ENCODE data around the gene CLEC1A.

CLEC1A gene

DNA sequence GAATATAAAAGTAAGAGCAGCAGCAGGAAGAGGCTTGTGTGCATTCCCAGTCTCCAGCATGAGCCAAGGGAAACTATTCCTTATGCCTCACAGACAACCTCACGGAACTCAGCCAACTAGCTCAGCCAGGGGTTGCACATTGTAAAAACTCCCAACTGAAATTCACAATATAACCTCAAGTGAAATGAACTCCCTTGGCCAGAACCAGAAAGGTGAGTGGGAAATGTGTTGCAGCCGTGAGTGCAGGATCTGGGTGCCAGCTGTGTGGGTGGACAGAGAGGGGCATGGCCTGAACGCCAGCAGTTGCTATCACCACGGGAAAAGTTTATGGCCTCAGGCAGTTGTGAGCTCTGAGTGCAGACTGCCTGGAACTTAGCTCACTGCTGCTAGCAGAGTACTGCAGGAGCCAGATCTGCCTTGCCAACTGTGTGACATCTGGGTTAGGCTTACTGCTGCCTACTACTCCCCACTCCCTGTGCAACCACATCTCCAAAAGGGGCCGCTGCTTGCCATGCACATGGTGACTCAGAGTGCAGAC, 2.3 kb upstream of the CLEC1A start:
- DNase-seq (ENCODE audit: low read depth): no peak

DNA sequence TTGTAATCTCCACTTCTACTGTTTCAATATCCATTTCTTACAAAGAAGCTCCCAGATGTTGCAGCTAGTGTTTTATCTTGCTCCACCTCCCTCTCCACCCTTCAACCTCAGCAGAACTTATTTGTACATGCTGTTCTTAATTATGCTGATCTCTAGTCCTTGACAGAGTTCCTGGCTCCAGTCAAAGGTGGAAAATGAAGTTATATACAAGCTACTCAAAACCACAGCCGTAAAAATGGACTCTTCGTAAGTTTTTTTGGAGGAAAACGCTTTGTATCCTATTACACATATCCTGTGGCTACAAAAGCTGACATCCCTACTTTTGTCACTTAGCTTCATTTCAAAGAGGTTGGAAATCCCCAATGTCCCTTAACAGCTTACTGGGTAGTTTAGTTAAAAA, 1.3 kb downstream of the CLEC1A start:
- DNase-seq (ENCODE audit: low read depth): no peak

DNA sequence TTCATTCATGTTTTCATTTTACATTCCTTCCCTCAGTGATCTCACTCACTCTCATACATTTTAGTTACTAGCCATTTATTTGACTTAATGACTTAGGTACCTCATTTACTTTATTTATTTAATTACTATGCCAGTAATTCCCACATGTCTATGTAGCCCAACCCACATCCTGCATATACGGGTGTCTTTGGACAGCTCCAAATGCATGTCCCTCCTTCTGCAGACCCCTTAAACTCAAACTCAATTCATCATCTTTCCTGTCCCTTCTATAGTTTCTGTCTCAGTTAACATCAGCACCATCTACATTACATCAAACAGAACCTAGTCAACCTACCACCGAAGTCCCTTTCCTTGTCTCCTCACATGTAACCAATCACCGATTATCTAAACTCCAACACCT, 2.8 kb downstream of the CLEC1A start:
- DNase-seq (ENCODE audit: low read depth): no peak

DNA sequence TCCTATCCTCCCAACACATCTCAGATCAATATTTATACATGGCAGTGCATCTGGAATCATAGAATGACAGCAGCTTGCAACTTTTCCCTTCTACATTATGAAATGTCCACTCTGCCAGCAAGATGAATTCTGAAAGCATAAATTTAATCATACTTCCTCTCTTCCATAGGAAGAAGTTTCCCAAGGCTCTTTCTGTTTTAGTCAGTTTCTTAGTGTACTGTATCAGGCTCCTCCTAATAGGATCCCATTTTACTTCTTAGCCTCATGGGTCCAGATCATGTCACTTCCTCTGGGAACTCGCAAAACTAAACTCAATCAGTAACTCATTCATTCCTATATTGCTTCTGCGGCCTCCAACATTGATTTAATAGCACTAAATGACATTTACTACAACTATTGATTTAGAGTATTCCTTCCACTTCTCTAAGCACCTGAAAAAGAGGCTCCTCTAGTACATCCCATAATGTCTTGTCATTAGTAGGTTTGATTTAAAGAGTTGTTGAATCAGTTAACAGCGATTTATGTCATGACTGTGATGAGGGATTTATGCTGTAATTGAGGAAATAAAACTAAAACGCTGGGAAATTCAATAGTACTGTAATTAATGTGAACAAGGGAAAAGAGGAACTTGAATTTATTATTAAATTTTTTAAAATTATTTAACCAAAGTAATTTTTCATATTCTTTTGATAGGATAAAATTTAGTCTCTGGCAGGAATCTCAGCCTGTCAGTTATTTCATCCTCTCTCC, 4.0 kb downstream of the CLEC1A start:
- DNase-seq (ENCODE audit: low read depth): no peak

DNA sequence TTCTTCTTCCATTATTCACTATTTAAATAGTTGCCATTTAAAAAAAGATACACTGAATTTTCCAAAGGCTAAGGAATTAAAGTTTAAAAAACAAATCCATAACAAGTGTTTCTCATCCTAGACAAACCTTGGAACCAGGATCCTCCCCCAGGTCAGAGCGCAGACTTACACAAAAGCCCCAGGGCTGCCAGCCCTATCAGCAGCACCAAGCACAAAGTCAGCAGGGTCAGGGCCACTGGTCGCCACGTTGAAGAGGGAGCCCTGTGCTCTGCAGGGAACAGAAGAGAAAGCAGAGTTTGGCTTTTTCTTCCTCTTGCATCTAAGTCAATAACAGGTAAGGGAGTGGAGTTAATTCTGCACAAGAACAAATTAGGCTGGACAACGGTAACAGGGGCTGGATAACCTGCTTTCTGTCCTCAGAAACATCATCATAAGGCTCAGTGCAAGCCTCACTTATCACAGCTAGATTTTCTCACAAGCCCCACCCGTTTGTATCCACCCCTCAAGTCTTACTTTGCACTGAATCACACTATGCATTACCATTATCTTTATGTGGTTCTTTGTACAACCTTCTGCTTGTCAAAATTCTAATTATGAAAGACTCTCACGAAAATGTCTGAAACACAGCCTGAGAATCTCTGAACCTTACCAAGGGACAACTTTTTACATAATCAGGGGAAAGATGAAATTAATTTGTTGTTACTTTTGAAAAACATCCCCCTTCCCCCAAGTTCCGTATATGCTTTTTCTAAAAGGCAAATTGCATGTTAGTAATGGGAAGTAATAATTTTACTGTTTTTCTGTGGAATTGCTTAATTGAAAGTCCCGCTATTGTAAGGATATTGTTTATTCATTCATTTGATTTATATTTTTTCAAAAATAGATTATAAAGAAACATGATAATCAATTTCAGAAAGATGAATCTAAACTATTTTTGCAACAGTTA, 9.6 kb downstream of the CLEC1A start:
- DNase-seq (ENCODE audit: low read depth): no peak

DNA sequence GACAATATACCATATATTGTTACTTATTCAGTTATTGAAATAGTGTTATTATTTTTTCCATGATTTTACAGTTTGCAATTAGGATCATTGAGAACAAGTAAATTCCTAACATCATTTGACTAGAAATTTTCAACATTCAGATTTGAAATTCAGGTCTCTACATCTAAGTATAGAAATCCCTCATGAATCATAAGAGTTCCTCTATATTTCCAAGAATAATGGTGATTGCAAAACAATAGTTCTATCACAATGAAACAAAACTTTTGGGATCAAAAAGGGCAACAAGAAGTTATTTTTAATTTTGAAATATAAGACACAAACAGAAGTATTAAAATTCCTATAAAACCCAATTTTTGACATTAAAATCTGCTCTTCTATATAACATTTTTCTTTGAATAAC, 10.8 kb downstream of the CLEC1A start:
- no peak for DNase-seq (ENCODE audit: low read depth)

DNA sequence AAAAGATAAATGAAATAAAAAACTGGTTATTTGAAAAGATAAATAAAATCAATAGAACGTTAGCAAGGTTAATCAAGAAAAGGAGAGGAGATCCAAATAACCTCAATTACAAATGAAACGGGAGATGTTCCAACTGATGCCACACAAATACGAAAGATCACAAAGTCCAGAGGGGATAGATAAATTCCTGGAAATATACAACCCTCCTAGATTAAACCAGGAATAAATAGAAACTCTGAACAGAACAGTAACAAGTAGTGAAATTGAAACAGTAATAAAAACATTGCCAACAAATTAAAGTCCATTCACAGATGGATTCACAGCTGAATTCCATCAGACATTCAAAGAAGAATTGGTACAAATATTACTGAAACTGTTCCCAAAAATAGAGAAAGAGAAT, 12.4 kb downstream of the CLEC1A start:
- DNase-seq (ENCODE audit: low read depth): no peak

DNA sequence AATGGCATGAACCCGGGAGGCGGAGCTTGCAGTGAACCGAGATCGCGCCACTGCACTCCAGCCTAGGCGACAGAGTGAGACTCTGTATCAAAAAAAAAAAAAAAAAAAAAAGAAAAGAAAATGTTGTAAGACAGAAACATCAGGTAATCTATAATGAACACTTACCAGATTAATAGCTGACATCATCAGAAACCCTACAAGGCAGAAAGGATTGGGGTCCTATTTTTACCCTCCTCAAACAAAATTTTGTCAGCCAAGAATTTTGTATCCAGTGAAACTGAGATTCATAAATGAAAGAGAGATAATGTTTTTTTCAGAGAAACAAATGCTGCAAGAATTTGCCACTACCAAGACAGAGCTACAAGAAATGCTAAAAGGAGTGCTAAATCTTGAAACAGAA, 14.1 kb downstream of the CLEC1A start:
- no peak for DNase-seq (ENCODE audit: low read depth)

DNA sequence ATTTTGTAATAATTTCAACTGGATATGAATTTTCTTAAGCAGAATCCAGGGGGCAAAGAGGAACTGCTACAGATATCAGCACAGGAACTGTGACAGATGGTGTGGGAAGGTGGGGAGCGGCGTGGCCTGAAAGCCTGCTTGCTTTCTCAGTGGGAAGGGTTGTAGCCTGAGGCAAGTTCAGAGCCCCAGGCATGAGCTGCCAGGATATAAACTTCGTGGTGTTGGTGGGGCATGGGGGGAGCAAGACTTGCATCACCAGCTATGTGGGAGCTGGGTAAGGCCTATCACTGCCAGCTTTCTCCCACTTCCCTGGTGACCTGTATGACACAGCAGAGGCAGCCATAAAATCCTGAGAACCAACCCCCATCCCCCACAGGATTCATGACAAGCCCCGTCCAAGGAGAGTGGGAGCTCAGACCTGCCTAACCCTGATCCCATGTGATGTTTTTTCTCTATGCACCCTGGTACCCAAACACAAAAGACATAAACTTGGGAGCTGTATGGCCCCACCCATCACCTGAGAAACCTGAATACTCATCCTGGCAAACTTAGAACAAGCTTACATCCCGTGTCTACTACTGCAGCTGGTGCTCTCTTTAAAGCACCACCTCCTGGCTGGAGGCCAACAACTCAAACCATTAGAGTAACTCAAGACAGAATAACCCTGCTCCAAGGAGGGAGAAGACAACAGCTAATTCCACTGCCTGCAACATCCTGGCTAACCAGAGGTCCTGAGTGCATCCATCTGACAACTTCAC, 16.5 kb downstream of the CLEC1A start:
- no peak for DNase-seq (ENCODE audit: low read depth)

DNA sequence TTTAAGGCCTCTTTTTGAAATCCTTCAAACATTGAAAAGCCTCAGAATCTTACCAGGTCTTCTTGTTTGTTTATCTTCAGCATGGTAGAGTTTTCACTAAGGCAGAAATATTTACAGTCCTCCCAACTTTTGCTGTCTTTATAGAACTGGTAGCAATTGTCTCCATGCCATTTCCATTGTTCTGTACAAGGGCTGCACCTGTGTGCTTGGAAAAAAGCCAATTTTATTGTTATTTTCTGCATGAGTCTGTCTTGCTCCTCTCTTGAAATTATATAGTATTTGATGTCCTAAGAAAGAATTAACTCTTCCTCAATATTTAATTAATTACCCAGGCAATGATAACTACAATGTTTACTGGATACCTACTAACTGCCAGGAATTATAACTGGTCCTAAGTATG, 23.3 kb downstream of the CLEC1A start:
- DNase-seq (ENCODE audit: low read depth): no peak

DNA sequence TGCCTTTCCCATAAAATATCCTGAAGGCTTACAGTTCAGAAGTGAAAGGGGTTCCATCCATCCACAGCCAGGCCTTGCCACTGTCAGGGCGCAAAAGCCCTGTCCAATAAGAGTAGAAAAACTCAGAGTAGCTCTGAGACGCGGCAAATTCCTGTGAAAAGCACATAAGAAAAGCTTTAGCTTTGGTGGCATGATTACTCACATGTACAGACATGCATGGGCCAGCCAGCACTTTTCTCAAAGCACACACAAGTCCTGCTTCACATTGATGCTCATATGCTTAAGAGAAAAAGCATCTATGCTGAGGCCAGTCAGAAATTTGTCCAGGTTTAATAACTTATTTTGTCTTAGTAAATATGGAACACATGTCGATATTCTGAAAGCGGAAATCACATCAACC, 25.5 kb downstream of the CLEC1A start:
- no peak for DNase-seq (ENCODE audit: low read depth)

DNA sequence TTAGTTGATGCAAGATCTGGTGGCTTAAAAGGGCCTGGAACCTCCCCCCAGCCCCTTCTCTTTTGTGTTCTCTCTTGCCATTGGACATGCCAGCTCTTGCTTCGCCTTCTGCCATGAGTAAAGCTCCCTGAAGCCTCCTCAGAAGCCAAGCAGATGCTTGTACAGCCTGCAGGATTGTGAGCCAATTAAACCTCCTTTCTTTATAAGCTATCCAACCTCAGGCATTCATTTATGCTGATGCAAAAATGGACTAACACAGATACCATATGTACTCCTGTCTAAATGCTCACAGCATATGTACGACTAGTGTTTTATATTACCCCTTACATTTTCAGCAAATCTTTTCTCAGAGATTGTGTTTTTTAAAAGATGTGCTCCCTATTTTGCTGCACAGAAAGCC, 26.7 kb downstream of the CLEC1A start:
- no peak for DNase-seq (ENCODE audit: low read depth)

DNA sequence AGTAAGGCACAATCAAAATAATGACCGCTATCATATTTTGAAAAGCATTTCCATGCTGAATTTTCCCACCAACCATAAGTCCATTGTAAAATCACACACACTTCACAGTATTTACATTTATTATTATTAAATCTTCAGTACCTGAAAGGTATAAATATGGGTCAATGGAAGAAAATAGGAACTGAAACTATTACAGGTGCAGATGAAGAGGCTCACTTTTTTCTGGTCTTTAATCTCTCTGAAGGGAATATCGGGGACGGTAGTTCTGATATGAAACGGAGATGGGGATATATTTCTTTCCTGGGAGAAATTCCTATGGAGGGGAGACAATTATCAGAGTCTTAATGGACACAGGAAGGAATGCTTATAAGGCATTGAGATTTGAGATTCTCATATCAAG, 28.4 kb downstream of the CLEC1A start:
- DNase-seq (ENCODE audit: low read depth): no peak

DNA sequence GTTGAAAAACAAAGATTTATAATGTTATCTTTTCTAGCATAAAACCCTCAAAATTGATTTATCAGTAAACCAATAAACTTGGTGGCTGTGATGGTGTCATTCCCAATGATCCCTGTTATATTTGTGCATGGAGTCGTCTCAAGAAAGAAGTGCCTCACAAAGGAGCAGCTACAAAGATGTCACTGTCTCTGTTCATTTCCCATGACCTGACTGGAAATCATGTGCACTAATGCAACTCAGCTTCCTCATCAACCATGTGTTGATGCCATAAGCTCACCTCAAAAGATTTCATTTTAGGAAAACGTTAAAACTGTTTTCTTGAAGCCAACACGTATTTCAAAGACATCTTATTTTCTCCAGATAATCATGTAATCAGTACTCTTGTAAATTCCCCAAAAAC, 28.8 kb downstream of the CLEC1A start:
- DNase-seq (ENCODE audit: low read depth): no peak

DNA sequence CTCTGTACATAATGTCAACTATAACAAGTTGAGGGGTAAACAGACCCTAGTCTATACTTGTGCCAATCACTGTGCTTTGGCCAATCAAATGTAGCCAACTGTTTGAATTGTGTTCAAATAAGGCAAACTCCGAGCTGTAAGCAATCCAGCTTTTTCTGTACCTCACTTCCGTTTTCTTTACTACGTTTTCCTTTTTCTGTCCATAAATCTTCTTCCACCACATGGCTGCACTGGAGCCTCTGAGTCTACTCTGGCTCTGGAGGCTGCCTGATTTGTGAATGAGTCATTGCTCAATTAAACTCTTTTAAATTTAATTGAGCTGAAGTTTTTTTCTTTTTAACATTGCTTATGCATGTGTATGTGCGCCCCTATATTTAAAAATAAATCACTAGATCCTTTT, 29.7 kb downstream of the CLEC1A start:
- DNase-seq (ENCODE audit: low read depth): no peak

DNA sequence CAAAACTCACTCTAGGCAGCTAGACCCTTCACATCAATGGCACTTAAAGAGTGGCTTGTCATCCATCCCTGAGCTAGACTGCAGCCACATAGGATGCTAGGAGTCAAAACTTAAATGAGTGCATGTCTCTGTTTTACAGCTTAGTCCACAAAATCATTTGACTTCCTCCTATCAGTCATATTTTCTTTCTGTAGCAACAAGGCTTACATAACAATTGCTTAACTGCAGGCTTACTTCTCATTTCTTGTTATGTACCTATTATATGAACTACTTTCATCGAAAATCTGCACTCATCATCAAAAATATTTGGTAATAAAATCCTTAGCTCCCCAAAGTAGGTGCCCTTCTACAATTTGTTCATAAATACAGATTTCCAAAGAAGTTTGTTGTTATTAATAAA, 30.1 kb downstream of the CLEC1A start:
- DNase-seq (ENCODE audit: low read depth): no peak

DNA sequence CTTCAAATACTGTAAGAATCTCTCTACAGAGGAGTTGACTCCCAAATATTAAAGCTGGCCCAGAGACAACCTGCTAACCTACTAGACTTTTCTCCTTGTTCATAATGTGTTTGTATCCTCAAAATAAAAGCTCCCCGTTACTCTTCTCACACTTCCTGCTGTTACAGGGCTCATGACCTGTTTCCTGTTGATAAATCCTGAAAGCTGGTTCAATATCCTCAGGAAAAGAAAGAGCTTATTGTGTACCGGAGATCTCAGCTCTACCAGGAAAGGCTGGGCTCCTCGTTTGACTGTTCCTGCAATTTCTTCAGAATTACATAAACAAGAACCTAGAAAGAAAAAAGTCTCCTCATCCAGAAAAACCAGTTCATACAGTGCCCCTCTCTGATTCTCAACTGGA, 30.8 kb downstream of the CLEC1A start:
- DNase-seq (ENCODE audit: low read depth): no peak

DNA sequence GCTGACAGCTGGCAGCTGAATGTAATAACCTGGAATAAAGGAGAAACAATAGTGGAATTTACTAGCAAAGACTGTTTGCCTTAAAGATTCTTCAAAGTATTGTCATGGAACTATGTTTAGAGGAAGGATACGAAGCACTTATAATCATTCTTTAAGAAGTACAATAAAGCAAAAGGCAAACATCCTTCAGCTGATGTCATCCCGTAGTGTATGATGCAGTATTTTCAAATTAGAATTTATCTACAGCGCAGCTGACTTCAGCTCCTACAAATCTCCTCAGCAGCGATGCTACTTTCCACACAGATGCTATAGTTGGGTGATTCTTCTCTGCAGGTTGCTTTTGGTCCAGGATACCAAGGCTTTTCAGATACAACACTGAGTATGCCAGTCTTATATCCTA, 31.5 kb downstream of the CLEC1A start:
- no peak for DNase-seq (ENCODE audit: low read depth)

DNA sequence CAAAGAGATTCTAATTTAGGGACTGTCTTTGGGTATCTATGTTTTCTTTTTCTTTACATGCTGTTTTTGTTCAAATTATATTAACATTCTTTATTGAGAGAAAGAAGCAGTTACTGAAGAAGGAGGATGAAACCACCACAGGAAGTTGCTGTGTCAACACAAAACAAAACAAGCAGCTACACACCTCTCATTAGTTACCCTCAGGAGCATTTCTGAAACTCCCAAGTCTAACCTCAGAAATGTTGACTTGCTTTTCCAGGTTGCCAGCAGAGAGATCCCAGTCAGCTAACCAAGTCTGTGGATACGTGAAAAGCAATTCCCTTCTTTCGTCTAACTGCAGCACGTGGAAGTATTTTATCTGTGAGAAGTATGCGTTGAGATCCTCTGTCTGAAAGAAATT, 33.5 kb downstream of the CLEC1A start:
- DNase-seq (ENCODE audit: low read depth): no peak

DNA sequence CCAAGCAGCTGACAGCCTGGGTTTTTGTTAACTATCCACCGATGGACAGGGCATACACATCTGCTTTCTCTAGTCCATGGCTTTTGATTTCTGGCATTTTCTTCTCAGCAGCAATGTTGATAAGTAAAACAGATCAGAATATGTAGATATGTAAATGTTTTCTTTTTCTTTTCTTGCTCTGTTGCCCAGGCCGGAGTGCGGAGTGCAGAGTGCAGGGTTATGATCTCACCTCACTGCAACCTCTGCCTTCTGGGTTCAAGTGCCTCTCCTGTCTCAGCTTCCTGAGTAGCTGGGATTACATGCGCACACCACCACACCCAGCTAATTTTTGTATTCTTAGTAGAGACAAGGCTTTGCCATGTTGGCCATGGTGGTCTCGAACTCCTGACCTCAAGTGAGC, 40.4 kb downstream of the CLEC1A start:
- DNase-seq (ENCODE audit: low read depth): no peak

DNA sequence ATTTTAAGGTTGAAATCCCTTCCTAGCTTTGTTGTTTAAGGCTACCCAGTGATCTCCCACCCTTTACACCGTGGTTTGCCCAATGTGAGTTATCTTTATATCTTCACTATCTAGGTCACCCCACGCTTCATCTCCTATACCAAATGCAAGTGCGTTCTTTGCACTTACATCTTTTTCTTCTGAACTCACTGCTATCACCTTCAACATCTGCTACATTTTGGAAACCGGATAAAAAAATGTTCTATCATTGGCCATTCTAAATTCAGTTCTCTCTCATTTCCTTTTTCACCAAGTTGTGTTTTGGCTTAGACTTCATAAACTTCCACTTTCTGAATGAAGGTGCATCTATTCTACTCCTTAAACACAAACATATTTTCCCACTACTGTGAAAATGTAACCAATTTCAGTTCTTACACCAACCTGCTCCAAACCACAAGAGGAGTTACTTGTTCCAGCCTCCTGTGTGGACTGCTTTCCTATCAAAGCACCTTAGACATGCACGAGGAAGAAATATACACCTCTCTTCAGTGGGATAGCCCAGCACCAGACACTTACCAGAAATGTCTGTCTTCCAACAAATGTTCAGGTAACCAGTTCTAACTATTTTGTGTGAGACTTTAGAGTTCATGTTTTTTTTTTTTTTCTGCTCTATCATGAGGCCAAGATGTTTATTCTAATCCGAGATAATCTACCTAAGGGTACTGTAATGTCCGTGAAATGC, 46.4 kb downstream of the CLEC1A start:
- no peak for DNase-seq (ENCODE audit: low read depth)

DNA sequence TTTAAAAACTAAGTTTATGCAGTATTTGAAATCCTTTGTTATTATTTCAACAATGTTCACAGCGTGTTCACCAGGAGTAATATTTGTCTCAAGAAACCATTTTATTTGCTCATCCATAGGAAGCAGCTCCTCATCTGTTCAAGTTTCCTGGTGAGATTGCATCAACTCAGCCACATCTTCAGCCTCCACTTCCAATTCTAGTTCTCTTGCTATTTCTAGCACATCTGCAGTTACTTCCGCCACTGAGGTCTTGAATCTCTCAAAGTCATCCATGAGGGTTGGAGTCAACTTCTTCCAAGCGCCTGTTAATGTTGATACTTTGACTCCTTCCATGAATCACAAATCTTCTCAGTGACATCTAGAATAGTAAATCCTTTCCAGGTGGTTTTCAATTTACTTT, 50.3 kb downstream of the CLEC1A start:
- no peak for DNase-seq (ENCODE audit: low read depth)
